RWPE1 (cell line): ENCODE measurements around the gene STAG3.
"Not testable (repeated sequence)": the region's sequence is repeated elsewhere in the genome, so short reads cannot be mapped to it uniquely, and the experiment has no call there.

ENCODE experiments used
- CTCF ChIA-PET: fragments of 350-600 bp; sonication (Branson Sonifier 250); formaldehyde crosslinking; extraction: SDS; loops from one replicate; lab custom pipeline; 2021; lab: Yijun Ruan, JAX
- POLR2A ChIA-PET: fragments of 400-600 bp; formaldehyde crosslinking; extraction: SDS; loops from one replicate; lab custom pipeline; 2020; ENCODE audit warnings: antibody characterized with exemption; ENCODE audit not compliant: low non-redundant PET; lab: Yijun Ruan, JAX
- DNase-seq: peaks from one replicate; pipeline ENCODE4 v3.0.0; 2012; ENCODE audit warnings: low spot score
- H3K27ac ChIP-seq: fragments of 450-650 bp; 2 replicates; pipeline ENCODE4 v1.5.1; 2017
- TF ChIP-seq, protein P1 (sequence below): fragments of 450-650 bp; conservative IDR thresholded peaks from 2 replicates; pipeline ENCODE4 v1.5.1; 2017; ENCODE audit warnings: low read depth, mild to moderate bottlenecking

Gene STAG3

DNA sequence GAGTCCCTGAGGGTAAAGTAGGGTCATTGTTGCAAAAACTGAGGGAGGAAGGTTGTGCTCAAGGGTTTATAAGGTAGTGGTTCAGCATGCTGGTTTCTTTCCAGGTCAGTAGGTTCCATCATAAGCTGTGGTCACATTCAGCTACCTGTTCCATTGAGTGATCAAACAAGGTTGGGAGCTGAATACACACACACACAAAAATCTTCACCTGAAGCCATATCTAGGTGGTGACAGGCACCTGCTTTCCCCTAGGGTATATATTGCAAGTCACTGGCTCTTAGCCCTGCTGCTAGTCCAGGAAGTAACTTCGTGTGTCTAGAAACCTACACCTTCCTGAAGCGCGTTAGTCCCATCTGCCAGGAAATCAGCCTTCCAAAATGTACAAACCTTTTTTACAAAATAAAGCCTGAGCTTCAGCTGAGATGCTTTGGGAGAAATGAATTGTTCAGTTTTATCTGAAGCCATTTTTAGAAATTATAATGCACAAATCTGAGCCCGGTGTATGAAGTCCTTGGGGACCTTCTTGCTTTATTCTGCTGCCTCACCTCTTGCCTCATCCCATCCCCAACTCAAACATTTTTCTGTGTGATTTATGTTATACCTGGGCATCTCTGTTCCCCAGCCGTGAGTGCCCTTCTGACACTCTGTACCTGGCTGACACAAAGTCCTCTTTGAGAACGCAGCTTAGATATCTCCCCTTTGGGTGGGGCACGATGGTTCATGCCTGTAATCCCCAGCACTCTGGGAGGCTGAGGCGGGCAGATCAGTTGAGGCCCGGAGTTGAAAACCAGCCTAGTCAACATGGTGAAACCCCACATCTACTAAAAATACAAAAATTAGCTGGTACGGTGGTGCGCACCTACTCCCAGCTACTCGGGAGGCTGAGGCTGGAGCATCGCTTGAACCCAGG, 39.6 kb upstream of the STAG3 start:
- no peak overlapping the region for H3K27ac ChIP-seq
- ChIA-PET POLR2A (no interaction called here), CTCF (interaction anchor here (0.6 to 0.7 kb wide), 3 partner anchors 7 to 123 kb away, joined by 4 to 6 read pairs (median 5); no protein-coding TSS in a partner anchor)
- TF ChIP-seq, protein P1, sequence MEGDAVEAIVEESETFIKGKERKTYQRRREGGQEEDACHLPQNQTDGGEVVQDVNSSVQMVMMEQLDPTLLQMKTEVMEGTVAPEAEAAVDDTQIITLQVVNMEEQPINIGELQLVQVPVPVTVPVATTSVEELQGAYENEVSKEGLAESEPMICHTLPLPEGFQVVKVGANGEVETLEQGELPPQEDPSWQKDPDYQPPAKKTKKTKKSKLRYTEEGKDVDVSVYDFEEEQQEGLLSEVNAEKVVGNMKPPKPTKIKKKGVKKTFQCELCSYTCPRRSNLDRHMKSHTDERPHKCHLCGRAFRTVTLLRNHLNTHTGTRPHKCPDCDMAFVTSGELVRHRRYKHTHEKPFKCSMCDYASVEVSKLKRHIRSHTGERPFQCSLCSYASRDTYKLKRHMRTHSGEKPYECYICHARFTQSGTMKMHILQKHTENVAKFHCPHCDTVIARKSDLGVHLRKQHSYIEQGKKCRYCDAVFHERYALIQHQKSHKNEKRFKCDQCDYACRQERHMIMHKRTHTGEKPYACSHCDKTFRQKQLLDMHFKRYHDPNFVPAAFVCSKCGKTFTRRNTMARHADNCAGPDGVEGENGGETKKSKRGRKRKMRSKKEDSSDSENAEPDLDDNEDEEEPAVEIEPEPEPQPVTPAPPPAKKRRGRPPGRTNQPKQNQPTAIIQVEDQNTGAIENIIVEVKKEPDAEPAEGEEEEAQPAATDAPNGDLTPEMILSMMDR = no peak
- no peak for DNase-seq

DNA sequence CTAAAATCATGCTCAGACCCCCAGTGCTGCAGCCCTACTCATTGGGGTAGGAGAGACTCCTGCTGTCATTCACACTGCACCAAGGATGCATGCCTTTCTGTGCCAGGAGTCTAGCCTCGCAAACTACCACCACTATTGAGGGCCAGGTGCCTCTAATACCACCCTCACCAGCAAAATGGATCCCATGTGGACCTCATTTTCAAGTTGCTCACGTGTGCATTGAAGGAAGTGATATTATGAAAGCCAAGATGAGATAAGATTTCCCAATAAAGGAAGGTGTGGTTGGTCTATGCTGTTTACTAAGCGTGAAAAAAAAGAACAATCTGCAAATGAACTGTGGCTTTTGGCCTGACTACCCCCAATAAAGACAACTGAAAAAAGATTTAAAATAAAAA, 36.2 kb upstream of the STAG3 start:
- no peak for DNase-seq
- TF ChIP-seq, protein P1 = no peak
- no peak overlapping the region for H3K27ac ChIP-seq
- ChIA-PET CTCF (interaction anchor here (0.7 kb wide), 1 partner anchor 11 kb away, joined by 6 read pairs; no protein-coding TSS in a partner anchor), POLR2A (interaction anchor here (0.8 kb wide), 1 partner anchor 208 kb away, joined by 3 read pairs; no protein-coding TSS in a partner anchor)

DNA sequence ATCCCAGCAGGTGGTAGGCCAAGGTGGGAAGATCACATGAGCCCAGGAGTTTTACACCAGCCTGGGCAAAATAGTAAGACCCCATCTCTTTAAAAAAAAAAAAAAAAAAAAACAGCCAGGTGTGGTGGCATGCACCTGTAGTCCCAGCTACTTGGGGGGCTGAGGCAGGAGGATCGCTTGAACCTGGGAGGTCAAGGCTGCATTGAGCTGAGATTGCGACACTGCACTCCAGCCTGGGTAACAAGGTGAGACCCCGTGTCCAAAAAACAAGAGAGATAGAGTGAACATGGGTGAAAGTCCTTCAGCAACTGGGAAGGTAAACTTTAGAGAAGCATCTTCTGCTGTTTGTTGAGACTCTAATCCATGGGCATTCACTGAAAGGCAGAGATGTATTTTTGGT, 35.3 kb upstream of the STAG3 start:
- POLR2A ChIA-PET = interaction anchor here (0.7 kb wide), 1 partner anchor 42 kb away, joined by 8 read pairs; no protein-coding TSS in a partner anchor
- DNase-seq = no peak
- TF ChIP-seq, protein P1 = no peak
- CTCF ChIA-PET = no interaction called here
- no peak overlapping the region for H3K27ac ChIP-seq

DNA sequence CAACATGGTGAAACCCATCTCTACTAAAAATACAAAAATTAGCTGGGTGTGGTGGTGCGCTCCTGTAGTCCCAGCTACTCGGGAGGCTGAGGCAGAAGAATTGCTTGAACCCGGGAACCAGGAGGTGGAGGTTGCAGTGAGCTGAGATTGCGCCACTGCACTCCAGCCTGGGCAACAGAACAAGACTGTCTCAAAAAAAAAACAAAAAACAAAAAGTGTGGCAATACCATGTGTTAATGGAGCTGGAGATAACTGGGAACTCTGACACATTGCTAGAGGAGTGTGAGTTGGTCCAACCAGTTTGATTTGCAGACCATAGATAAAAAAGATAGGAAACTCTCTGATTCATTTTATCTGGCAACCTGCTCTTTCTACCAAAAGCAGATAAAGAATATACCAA, 31.4 kb upstream of the STAG3 start:
- H3K27ac ChIP-seq, DNase-seq: not testable (repeated sequence)
- ChIA-PET CTCF (interaction anchor here (0.6 to 0.7 kb wide), 2 partner anchors 147 to 651 kb away, joined by 3 to 4 read pairs; no protein-coding TSS in a partner anchor), POLR2A (interaction anchor here (0.7 kb wide), 1 partner anchor 13 kb away, joined by 6 read pairs; no protein-coding TSS in a partner anchor)

DNA sequence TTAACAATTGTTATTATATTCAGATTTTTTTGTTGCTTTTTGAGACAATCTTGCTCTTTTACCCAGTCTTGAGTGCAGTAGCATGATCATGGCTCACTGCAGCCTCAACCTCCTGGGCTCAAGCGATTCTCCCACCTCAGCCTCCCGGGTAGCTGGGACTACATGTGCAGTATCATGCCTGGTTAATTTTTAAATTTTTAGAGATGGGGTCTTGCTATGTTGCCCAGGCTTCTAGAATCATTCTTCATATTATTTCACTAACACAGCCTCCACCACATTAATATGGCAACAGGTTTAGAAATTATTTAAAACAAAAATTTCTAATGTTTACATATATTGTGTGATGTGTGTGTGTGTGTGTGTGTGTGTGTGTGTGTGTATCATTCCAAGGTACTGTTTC, 30.4 kb upstream of the STAG3 start:
- H3K27ac ChIP-seq = no peak overlapping the region
- ChIA-PET POLR2A (no interaction called here), CTCF (interaction anchor here (0.6 kb wide), 1 partner anchor 312 kb away, joined by 3 read pairs; no protein-coding TSS in a partner anchor)
- TF ChIP-seq, protein P1 = no peak
- DNase-seq = no peak

DNA sequence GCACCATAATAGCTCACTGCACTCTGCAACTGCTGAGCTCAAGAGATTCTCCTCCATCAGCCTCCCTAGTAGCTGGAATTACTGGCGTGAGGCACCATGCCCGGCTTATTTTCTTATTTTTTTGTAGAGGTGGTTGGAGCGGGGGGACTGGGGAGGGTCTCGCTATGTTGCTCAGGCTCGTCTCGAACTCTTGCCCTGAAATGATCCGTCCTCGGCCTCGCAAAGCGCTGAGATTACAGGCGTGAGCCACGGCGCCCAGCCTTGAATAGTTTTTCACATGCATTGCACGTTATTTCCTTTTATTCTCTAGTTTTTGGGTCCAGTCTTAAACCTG, 29.5 kb upstream of the STAG3 start:
- no peak for DNase-seq
- CTCF ChIA-PET = interaction anchor here (0.6 kb wide), 1 partner anchor 19 kb away, joined by 4 read pairs; no protein-coding TSS in a partner anchor
- TF ChIP-seq, protein P1 = no peak
- peak overlapping the region; percentile 78 for H3K27ac ChIP-seq
- POLR2A ChIA-PET = interaction anchor here (0.9 to 1.6 kb wide), 4 partner anchors 10 to 29 kb away, joined by 3 to 10 read pairs (median 4); partner anchors contain the start of genes GPC2 and STAG3
